Caki2 (cell line): Measurements from ENCODE around the gene DNAH9. TPM values are rescaled to one million over a fixed set of nuclear protein-coding genes. Genes with fewer than 3 reads are reported as not detected.

Experiments used
- DNase-seq: peaks from one replicate; pipeline ENCODE4 v3.0.0-alpha.2; 2015; ENCODE audit warnings: low read depth
- in situ Hi-C: cut with HindIII; loops from 2 replicates; pipeline ENCODE4 v1.10.0; 2016; ENCODE audit warnings: low sequenced_read_pairs, low pct_unique_long_range_greater_than_20kb, mixed read lengths
- total RNA-seq: library from RNA; depleted of rRNA; stranded (reverse); fragments of >200 nt; shearing (Covaris generic); gene quantifications from 2 replicates; pipeline ENCODE4 v1.2.3, GENCODE V29; 2014; ENCODE audit warnings: low replicate concordance

The DNAH9 gene
- total RNA-seq, 1 experiment from 2014 or later: 1.5 TPM

GRCh38 chr17:11803231-11803969 lies 205.1 kb downstream of the DNAH9 start:
- in situ Hi-C loops: no loop called here
- no peak for DNase-seq

- no peak for DNase-seq
- in situ Hi-C loops: no loop called here
These were observed 206.9 kb downstream of the DNAH9 start for GRCh38 chr17:11805138-11805537.

- in situ Hi-C loops: no loop called here
- DNase-seq: no peak
These were observed 207.7 kb downstream of the DNAH9 start for GRCh38 chr17:11805952-11806351.

GRCh38 chr17:11807606-11808005 lies 209.3 kb downstream of the DNAH9 start:
- no peak for DNase-seq
- in situ Hi-C loops: no loop called here

GRCh38 chr17:11813278-11813677 lies 215.0 kb downstream of the DNAH9 start:
- in situ Hi-C loops: no loop called here
- DNase-seq: no peak

GRCh38 chr17:11813871-11814270 lies 215.6 kb downstream of the DNAH9 start:
- in situ Hi-C loops: no loop called here
- DNase-seq: no peak

GRCh38 chr17:11814655-11815262 lies 216.5 kb downstream of the DNAH9 start:
- in situ Hi-C loops: no loop called here
- no peak for DNase-seq

GRCh38 chr17:11816409-11816808 lies 218.1 kb downstream of the DNAH9 start:
- in situ Hi-C loops: no loop called here
- no peak for DNase-seq

GRCh38 chr17:11823862-11824261 lies 225.6 kb downstream of the DNAH9 start:
- in situ Hi-C loops: no loop called here
- DNase-seq: no peak

- in situ Hi-C loops: no loop called here
- DNase-seq: no peak
These were observed 227.4 kb downstream of the DNAH9 start for GRCh38 chr17:11825572-11826209.

GRCh38 chr17:11832401-11833137 lies 234.3 kb downstream of the DNAH9 start:
- no peak for DNase-seq
- in situ Hi-C loops: no loop called here

GRCh38 chr17:11836508-11836907 lies 238.2 kb downstream of the DNAH9 start:
- no peak for DNase-seq
- in situ Hi-C loops: no loop called here

- in situ Hi-C loops: no loop called here
- DNase-seq: no peak
These were observed 241.8 kb downstream of the DNAH9 start for GRCh38 chr17:11840052-11840451.

- in situ Hi-C loops: no loop called here
- DNase-seq: no peak
These were observed 242.6 kb downstream of the DNAH9 start for GRCh38 chr17:11840831-11841230.

GRCh38 chr17:11848330-11848729 lies 250.1 kb downstream of the DNAH9 start:
- no peak for DNase-seq
- in situ Hi-C loops: no loop called here

GRCh38 chr17:11852231-11852630 lies 254.0 kb downstream of the DNAH9 start:
- in situ Hi-C loops: no loop called here
- DNase-seq: no peak

GRCh38 chr17:11852912-11853311 lies 254.6 kb downstream of the DNAH9 start:
- in situ Hi-C loops: no loop called here
- DNase-seq: no peak

- in situ Hi-C loops: no loop called here
- DNase-seq: no peak
These were observed 255.3 kb downstream of the DNAH9 start for GRCh38 chr17:11853321-11854151.
